ENCODE measurements around the gene KDM4C. TPM values are rescaled to one million over a fixed set of nuclear protein-coding genes. Genes with fewer than 3 reads are reported as not detected.
"Not testable (repeated sequence)": the region's sequence is repeated elsewhere in the genome, so short reads cannot be mapped to it uniquely, and the experiment has no call there.

KDM4C gene
- total and polyA plus RNA-seq, 8 donors: 6.7 to 129 (median 79.9) TPM

DNA sequence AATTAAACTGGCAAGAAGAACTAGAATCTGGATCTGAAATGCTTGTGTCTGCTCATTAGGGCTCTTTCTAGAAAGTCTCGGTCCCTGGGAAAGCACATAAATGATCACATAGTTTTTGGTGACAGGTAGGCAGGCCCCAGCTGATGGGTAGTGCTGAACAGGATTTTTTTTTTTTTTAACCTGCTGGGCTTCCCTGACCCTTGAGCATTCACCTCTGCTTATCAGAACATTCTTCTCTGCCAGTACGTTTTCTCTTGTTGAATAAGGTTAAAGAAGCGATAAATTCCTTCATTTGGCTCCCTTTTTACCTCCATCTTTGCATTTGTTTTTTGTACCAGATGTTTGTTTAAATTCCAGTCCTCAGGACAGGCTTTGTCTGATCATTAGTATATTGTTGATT lies 8.8 kb downstream of the KDM4C start:
- no peak for TF ChIP-seq EP300 (IDR thresholded peaks at IDR 0.05)
- H3K36me3 ChIP-seq: no peaks in the 10 kb centered on the region
- no peaks in the 10 kb centered on the region for H3K27me3 ChIP-seq
- H3K27ac ChIP-seq: no peak overlapping the region
- DNase-seq: no peak
- peaks cover 5 to 62% (median 36%) of the 10 kb centered on the region in 4 donors for H3K4me1 ChIP-seq
- WGBS, 5 donors: 45 to 70% (median 51%) methylated on average over 3 of the region's 3 CpGs
- H3K9me3 ChIP-seq: no peaks in the 10 kb centered on the region
- no peak overlapping the region for H3K4me3 ChIP-seq
- intact Hi-C loops (cut with DNase I; ENCODE audit: low total_unique reads): no loop called here

DNA sequence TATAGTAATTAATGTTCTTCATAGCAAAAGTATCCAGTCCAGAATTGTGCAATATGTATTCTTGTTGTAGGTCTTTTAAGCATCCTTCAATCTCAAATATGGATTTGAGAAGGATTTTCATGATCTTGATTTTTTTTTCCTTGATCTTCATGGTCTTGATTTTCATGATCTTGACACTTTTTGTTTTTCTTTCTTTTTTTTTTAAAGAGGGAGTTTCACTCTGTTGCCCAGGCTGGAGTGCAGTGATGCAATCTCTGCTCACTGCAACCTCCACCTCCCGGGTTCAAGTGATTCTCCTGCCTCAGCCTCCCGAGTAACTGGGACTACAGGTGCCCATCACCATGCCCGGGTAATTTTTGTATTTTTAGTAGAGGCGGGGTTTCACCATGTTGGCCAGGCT lies 10.8 kb downstream of the KDM4C start:
- H3K27me3 ChIP-seq; H3K9me3 ChIP-seq; H3K4me3 ChIP-seq; H3K36me3 ChIP-seq; H3K27ac ChIP-seq; intact Hi-C loops (cut with DNase I; ENCODE audit: low total_unique reads); DNase-seq: not testable (repeated sequence)
- 83 to 92% (median 90%) methylated on average over 4 of the region's 4 CpGs for WGBS, 5 donors
- peaks cover 4 to 57% (median 30%) of the 10 kb centered on the region in 4 donors for H3K4me1 ChIP-seq

GRCh38 chr9:6771722-6772121 lies 13.9 kb downstream of the KDM4C start:
- Histone ChIP-seq H3K27me3 (no peaks in the 10 kb centered on the region), H3K9me3 (no peaks in the 10 kb centered on the region), H3K36me3 (no peaks in the 10 kb centered on the region), H3K4me1 (peaks cover 0 to 32% (median 14%) of the 10 kb centered on the region in 4 donors), H3K27ac (no peak overlapping the region), H3K4me3 (no peak overlapping the region)
- TF ChIP-seq, protein P1, sequence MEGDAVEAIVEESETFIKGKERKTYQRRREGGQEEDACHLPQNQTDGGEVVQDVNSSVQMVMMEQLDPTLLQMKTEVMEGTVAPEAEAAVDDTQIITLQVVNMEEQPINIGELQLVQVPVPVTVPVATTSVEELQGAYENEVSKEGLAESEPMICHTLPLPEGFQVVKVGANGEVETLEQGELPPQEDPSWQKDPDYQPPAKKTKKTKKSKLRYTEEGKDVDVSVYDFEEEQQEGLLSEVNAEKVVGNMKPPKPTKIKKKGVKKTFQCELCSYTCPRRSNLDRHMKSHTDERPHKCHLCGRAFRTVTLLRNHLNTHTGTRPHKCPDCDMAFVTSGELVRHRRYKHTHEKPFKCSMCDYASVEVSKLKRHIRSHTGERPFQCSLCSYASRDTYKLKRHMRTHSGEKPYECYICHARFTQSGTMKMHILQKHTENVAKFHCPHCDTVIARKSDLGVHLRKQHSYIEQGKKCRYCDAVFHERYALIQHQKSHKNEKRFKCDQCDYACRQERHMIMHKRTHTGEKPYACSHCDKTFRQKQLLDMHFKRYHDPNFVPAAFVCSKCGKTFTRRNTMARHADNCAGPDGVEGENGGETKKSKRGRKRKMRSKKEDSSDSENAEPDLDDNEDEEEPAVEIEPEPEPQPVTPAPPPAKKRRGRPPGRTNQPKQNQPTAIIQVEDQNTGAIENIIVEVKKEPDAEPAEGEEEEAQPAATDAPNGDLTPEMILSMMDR (IDR thresholded peaks at IDR 0.05): no peak
- TF ChIP-seq POLR2A (IDR thresholded peaks at IDR 0.05) (no peak), EP300 (IDR thresholded peaks at IDR 0.05) (no peak), POLR2AphosphoS5 (IDR thresholded peaks at IDR 0.05) (no peak)
- WGBS, 5 donors: 89 to 97% (median 94%) methylated on average over 2 of the region's 2 CpGs
- intact Hi-C loops (cut with DNase I; ENCODE audit: low total_unique reads): no loop called here
- DNase-seq: no peak

GRCh38 chr9:6777213-6777902 lies 19.6 kb downstream of the KDM4C start:
- WGBS, 5 donors: 77 to 83% (median 81%) methylated on average over 6 of the region's 6 CpGs
- H3K27ac ChIP-seq: no peak overlapping the region
- intact Hi-C loops (cut with DNase I; ENCODE audit: low total_unique reads): no loop called here
- TF ChIP-seq POLR2AphosphoS5 (IDR thresholded peaks at IDR 0.05): no peak
- TF ChIP-seq, protein P1 (IDR thresholded peaks at IDR 0.05): no peak
- no peak for TF ChIP-seq EP300 (IDR thresholded peaks at IDR 0.05)
- no peaks in the 10 kb centered on the region for H3K27me3 ChIP-seq
- no peak for DNase-seq
- H3K4me1 ChIP-seq: peaks cover 15 to 52% (median 35%) of the 10 kb centered on the region in 4 donors
- no peaks in the 10 kb centered on the region for H3K36me3 ChIP-seq
- no peak overlapping the region for H3K4me3 ChIP-seq
- H3K9me3 ChIP-seq: no peaks in the 10 kb centered on the region

DNA sequence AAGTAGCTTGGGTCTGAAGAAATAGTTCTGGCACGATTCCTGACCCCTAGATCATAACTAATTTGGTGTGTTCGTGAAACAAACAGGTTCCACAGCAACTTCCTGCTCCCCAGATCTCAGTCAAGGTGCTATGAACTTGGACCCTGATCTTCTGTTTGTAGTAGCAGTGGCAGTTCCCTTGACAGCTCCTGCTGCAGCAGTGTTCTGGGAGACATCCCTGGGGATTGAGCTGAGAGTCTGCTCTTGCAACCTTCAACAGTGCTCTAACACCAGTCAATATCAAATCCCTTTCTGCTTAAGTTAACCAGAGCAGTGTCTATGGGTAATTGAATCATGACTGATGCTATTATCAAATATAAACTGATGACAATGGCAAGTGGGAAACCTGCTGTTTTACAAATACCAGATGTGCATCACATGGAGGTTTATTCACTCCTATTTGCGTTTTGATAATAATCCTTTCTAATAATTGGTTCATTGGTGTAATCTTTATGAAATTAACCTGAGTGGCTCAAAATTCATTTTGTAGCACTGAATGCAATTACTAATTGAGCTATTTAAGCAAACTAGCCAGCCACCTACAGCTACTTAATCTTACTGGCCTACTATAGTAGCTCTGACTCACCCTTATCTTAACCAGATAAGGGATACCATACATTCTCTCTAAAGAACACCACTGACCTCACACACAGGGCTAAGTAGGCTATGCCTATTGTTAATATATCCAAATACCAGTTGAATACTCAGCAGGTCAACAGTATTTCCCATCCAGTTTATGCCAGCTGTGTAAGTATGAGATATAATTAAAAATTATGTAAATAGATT lies 21.9 kb downstream of the KDM4C start:
- no peaks in the 10 kb centered on the region for H3K36me3 ChIP-seq
- no peaks in the 10 kb centered on the region for H3K9me3 ChIP-seq
- no peak overlapping the region for H3K4me3 ChIP-seq
- peaks cover 18 to 70% (median 44%) of the 10 kb centered on the region in 4 donors for H3K4me1 ChIP-seq
- no peaks in the 10 kb centered on the region for H3K27me3 ChIP-seq
- 21 to 57% (median 37%) methylated on average over 3 of the region's 3 CpGs for WGBS, 5 donors
- TF ChIP-seq, protein P1 (IDR thresholded peaks at IDR 0.05): no peak
- TF ChIP-seq EP300 (IDR thresholded peaks at IDR 0.05) (no peak), POLR2A (IDR thresholded peaks at IDR 0.05) (no peak), POLR2AphosphoS5 (IDR thresholded peaks at IDR 0.05) (peak in 2 of 3 donors; percentile 63 to 65)
- H3K27ac ChIP-seq: peak overlapping the region; percentile 21 to 65 (median 53)
- intact Hi-C loops (cut with DNase I; ENCODE audit: low total_unique reads): no loop called here
- DNase-seq: peak in 1 of 2 donors; percentile 78
